GM21619 (cell line): ENCODE measurements around the gene SLIT1.
"Not testable (repeated sequence)": the region's sequence is repeated elsewhere in the genome, so short reads cannot be mapped to it uniquely, and the experiment has no call there.

ENCODE experiments used
- ATAC-seq: cut with Tn5 transposase; IDR thresholded peaks from one replicate; pipeline ENCODE4 v1.9.1; 2021; ENCODE audit not compliant: unreplicated experiment

Gene SLIT1

GRCh38 chr10:97048649-97049427 is 136.9 kb downstream of the SLIT1 start:
- ATAC-seq = no peak

GRCh38 chr10:97047788-97048187 is 138.0 kb downstream of the SLIT1 start:
- no peak for ATAC-seq

- ATAC-seq = no peak
Measured at GRCh38 chr10:97047083-97047736, 138.5 kb downstream of the SLIT1 start.

DNA sequence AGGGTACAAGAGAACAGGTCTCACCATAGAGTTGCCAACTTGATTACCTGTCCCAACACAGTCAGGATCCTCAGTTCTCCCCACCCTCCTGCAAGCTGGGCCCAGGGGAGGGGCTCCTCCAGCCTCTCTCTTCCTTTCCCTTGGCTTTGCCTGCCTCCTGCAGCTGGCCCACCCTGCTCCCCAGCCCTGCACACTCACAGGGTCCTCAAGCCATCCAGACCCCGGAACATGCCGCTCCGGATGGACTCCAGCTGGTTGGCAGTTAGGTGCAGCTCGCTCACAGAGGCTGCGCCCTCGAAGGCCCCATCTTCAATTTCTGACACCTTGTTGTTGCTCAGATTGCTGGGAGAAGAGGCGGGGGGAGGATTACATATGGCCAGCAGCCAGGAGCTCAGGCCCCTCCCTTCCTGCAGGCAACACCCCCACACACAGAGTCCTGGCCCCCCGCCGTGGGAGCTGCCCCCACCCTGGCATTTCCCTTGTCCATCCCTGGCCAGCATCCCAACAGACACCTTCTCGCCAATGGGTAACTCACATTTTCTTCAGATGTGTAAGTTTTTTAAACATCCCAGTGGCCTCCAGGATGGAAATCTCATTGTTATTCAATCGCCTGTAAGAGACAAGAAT is 139.2 kb downstream of the SLIT1 start:
- ATAC-seq = no peak

GRCh38 chr10:97043563-97043855 is 142.2 kb downstream of the SLIT1 start:
- ATAC-seq = no peak

DNA sequence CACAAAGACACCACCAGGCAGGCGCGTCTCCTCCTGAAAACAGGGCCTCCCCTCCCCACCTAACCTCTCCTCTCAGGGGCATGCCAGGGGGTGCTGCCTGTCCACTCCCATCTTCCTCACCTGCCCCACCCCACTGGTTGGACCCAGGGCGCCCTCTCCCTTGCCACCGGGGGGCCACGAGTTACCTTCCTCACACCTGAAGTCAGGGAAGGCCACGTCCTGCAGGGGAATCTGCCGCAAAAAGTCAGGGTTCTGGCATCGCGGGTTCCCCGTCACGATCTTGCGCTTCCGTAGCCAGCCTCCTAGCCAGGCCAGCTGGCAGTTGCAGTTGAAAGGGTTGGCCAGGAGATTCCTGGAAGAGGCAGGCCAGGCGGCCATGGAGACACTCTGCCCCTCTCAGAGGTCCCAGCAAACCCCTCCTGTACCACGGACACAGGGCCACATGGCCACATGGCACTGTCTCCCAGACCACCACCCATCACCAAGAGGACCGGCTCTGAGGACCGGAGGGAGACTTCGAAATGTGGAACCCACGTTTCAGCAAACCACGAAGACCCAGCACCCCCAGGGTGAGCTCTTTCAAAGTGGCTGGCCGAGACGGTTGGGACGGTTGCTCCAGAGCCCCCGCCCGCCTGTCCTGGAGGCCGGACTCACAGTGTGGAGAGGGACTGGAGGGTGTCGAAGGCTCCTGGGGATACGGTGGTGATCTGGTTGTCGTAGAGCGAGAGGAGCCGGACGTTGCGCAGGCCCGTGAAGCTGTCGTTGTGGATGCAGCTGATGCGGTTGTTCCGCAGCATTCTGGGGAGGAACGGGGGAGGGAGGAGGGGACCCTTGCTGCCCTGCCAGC is 142.8 kb downstream of the SLIT1 start:
- ATAC-seq = no peak

DNA sequence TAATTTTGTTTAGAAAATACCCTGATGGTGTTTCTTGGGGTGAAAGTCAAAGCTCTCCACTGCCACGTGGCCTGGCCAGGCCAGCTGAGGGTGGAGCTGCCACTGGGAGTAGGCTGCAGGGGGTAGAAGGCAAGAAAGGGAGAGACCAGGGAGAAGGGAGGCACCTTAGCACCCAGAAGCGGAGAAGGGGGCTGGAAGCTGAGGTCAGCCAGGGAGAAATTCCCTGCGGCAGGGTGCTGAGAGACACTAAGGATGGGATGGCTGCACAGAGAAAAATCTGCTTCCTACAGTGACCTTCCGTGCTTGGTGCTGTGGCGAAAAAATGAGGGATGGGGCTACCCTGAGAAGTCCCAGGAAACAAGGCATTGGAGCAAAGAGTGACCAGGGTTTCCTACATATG is 143.7 kb downstream of the SLIT1 start:
- ATAC-seq = no peak

DNA sequence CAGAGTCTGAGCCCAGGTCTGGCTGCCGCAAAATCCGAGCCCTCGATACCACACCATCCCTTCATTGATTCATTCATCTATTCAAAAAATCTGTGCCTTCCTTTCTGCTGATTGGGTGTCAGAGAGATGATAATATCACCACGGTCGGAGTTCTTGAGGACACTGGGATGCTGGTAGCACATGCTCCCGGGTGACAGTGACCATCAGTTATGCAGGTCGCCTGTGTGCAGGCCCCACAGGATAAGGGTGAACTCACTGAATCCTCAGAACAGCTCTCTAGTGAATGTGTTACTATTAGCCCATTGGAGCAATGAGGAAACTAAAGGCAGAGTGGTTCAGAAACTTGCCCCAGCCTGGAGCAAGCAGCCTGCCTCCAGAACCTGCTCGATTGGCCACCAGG is 145.1 kb downstream of the SLIT1 start:
- no peak for ATAC-seq

- ATAC-seq = no peak
Measured at GRCh38 chr10:97040248-97040584, 145.5 kb downstream of the SLIT1 start.

DNA sequence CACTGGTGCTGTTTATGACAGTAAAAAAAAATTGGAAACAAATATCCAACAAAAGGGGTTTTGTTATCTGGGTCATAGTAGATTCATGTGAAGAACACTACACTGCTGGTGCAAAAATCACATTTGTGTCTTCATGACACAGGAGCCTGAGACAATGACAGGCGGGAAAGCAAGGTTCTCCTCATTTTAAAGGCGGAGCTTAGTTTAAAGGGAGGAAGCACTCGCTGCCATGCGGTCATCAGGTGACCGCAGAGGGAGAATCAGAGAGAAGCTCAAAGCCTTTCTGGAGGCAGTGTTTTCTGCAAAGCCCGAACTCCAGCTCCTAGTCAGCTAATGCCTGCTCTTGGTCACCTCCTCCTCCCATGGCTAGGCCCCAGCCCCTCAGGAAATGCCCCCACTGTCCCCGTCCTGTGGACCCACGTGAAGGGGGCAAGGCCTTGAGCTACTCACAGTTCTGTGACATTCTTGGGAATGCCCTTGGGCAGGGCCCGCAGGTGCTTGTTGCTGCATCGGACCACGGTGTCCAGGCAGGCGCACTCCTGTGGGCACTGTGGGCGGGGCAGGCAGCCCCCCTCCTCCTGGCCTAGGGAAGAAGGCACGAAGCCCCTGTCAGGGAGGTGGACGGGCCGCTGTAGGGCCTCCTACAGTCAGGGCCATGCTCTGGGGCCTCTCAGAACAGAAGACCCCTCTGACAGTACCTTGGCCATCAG is 146.1 kb downstream of the SLIT1 start:
- no peak for ATAC-seq

GRCh38 chr10:97038688-97039087 is 147.1 kb downstream of the SLIT1 start:
- ATAC-seq = no peak

GRCh38 chr10:97037365-97038361 is 148.1 kb downstream of the SLIT1 start:
- ATAC-seq = peak; percentile 79

DNA sequence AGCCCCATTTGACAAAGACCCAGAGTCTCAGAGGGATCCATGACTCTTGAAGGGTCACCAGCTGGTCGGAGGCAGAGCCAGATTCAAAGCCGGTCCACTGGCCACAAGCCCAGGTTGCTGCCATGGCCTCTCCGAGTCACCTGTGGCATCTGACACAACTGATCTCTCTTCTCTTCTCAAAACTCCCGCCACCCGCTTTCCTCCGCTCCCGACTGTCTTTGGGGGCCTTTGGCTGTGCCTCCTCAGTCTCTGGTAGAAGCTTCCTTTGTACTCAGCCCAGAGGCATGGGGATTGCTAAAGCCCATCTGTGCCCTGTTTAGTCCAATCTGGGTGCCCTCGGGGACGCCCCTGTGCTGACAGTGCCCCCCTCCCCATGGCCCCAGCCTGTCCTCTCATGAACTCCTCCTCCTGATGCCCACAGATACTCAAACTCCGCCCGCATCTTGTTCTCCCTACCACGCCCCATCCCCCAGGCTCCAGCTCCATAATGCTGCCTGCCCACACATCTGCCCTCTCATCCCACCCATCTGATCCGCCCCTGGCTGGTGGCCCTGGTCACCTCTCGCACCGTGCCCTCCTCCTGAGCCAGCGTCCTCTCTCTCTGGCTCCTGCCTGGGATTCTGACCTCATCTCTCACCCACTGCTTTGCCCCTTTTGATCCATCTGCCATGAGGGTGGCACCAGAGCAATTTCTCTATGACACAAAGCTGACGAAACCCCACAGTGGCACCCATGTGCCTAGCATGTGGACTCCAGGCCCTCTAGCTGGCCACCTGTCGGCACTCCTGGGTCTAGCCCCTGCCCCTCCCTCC is 150.6 kb downstream of the SLIT1 start:
- no peak for ATAC-seq

DNA sequence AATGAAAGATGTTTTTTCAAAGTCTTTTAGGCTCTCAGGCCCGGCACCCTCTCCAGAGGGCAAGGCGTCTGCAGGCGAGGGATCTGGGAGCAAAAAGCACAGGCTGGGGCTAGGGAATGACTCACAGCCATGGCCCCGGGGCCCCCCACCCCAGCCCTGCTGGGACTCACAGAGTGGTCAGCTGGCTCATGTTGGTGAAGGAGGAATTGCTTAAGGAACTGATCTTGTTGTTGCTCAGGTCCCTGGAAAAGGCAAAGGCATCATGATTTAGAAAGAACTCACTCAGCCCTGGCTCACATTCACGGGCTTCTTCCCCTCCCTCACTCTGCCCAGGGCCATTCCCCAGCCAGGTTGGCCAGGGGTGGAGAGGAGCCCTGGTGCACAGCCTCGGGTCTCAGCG is 151.5 kb downstream of the SLIT1 start:
- ATAC-seq = no peak

DNA sequence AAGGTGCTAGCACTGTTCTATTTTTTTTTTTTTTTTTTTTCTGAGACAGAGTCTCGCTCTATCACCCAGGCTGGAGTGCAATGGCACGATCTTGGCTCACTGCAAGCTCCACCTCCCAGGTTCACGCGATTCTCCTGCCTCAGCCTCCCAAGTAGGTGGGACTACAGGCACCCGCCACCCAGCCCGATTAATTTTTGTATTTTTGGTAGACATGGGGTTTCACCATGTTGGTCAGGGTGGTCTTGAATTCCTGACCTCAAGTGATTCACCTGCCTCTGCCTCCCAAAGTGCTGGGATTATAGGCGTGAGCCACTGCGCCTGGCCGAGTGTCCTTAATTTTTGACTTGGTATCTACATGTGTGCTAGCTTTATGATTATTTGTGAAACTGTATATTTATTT is 151.9 kb downstream of the SLIT1 start:
- not testable (repeated sequence) for ATAC-seq

DNA sequence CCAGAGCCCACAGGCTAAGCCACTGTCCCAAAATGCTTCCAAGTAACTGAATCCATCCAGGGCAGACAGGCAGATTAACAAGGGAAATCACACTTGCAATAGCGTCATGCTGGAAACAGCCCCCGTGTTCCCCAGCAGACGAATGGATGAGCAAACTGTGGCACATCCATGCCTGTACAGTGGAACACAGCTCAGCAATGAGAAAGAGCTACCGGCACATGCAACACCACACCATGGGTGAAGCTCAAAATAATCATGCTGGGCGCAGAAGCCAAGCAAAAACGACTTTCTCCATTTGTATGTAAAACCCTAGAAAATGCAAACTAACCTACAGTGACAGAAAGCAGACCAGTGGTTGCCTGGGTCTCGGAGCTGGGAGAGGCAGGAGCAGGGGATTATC is 153.1 kb downstream of the SLIT1 start:
- ATAC-seq = no peak

DNA sequence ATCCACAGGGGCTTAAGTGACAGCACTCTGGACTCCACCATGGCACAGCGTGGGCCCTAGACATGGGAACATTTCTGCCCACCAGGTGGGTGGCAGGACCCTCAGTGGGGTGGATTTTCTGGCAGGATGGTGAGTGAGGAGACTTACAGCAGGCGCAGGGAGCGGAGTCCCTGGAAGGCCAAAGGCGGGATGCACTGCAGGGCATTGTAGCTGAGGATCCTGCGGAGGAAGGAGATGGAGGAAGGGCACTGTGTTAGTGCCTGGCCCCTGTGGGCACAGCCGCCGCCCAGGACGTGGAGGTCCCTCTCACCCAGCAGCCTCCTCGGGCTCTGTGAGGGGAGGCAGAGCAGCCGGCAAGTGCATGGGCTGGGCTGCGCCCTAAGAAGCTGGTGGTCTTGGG is 154.3 kb downstream of the SLIT1 start:
- ATAC-seq = no peak

GRCh38 chr10:97030894-97031293 is 154.9 kb downstream of the SLIT1 start:
- ATAC-seq = no peak

- no peak for ATAC-seq
Measured at GRCh38 chr10:97029271-97029670, 156.5 kb downstream of the SLIT1 start.
